ENCODE data around the gene HES5.

HES5 gene

DNA sequence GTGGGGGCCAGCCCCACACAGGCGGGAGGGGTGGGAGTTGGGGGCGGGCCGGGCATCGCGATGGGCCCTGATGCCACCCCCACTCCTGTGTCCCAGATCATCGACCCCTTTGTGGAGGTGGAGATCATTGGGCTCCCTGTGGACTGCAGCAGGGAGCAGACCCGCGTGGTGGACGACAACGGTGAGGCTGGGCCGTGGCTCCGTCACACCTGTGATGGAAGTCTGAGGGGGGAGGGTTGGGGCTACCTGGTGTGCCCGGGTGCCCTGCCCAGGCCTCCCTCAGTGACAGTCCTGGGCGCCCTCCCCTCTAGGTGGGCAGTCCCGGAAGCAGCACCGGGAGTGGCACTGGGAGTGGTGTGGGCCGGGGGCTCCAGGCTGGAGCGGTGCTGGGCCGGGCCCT, 31.4 kb downstream of the HES5 start:
- no peaks in the 10 kb centered on the region for H4K20me1 ChIP-seq (ENCODE audit: low read depth, low read length)
- H3K9me2 ChIP-seq (replicated peaks; ENCODE audit: insufficient read depth, low read length), result no peaks in the 10 kb centered on the region
- no peak overlapping the region for H3K4me3 ChIP-seq (ENCODE audit: insufficient read depth, low read length, poor library complexity, severe bottlenecking)
- no peak overlapping the region for H3K9ac ChIP-seq (ENCODE audit: low read length)
- TF ChIP-seq, protein P1, sequence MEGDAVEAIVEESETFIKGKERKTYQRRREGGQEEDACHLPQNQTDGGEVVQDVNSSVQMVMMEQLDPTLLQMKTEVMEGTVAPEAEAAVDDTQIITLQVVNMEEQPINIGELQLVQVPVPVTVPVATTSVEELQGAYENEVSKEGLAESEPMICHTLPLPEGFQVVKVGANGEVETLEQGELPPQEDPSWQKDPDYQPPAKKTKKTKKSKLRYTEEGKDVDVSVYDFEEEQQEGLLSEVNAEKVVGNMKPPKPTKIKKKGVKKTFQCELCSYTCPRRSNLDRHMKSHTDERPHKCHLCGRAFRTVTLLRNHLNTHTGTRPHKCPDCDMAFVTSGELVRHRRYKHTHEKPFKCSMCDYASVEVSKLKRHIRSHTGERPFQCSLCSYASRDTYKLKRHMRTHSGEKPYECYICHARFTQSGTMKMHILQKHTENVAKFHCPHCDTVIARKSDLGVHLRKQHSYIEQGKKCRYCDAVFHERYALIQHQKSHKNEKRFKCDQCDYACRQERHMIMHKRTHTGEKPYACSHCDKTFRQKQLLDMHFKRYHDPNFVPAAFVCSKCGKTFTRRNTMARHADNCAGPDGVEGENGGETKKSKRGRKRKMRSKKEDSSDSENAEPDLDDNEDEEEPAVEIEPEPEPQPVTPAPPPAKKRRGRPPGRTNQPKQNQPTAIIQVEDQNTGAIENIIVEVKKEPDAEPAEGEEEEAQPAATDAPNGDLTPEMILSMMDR (IDR thresholded peaks at IDR 0.05; ENCODE audit: insufficient read depth, low read length, poor library complexity, severe bottlenecking), result no peak
- TF ChIP-seq EZH2phosphoT487 (conservative IDR thresholded peaks at IDR 0.05; ENCODE audit: low read length), result no peak
- H3F3A ChIP-seq (ENCODE audit: insufficient read depth), result no peaks in the 10 kb centered on the region
- no peaks in the 10 kb centered on the region for H3K27me3 ChIP-seq (ENCODE audit: low read length)
- H3K79me2 ChIP-seq (ENCODE audit: insufficient read depth, low read length), result no peaks in the 10 kb centered on the region
- no peak overlapping the region for H3K27ac ChIP-seq (ENCODE audit: low read depth, low read length)
- no peak overlapping the region for H2AFZ ChIP-seq (ENCODE audit: low read depth, low read length, severe bottlenecking)
- no peaks in the 10 kb centered on the region for H3K36me3 ChIP-seq (ENCODE audit: low read length)
- H3K9me3 ChIP-seq (ENCODE audit: insufficient read depth, low read length), result no peaks in the 10 kb centered on the region
- H3K4me2 ChIP-seq (ENCODE audit: low read depth, low read length, poor library complexity, severe bottlenecking), result no peak overlapping the region

DNA sequence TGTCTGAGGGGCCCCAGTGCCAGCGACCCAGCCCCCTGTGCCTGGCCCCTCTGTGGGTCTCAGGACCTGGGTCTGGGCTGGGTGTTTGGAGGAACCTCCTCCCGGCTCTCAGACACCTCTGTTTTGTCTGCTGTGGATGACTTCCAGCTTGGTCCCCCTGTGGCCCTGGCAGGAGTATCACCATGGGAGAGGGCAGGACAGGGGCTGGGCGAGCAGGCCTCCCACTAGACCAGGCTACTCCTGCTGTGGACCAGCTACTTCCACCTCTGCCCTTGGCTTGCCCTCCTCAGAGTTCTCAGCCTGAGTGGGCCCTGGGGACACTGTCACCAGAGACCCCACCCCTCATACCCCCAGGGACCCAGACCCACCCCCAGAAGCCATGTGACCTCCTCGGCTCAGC, 32.2 kb downstream of the HES5 start:
- H3K36me3 ChIP-seq (ENCODE audit: low read length), result no peaks in the 10 kb centered on the region
- H3F3A ChIP-seq (ENCODE audit: insufficient read depth), result no peaks in the 10 kb centered on the region
- no peaks in the 10 kb centered on the region for H4K20me1 ChIP-seq (ENCODE audit: low read depth, low read length)
- no peak overlapping the region for H3K9ac ChIP-seq (ENCODE audit: low read length)
- H3K9me3 ChIP-seq (ENCODE audit: insufficient read depth, low read length), result no peaks in the 10 kb centered on the region
- H3K79me2 ChIP-seq (ENCODE audit: insufficient read depth, low read length), result no peaks in the 10 kb centered on the region
- no peak overlapping the region for H3K4me2 ChIP-seq (ENCODE audit: low read depth, low read length, poor library complexity, severe bottlenecking)
- TF ChIP-seq, protein P1 (IDR thresholded peaks at IDR 0.05; ENCODE audit: insufficient read depth, low read length, poor library complexity, severe bottlenecking), result no peak
- TF ChIP-seq EZH2phosphoT487 (conservative IDR thresholded peaks at IDR 0.05; ENCODE audit: low read length), result no peak
- no peak overlapping the region for H3K4me3 ChIP-seq (ENCODE audit: insufficient read depth, low read length, poor library complexity, severe bottlenecking)
- no peaks in the 10 kb centered on the region for H3K27me3 ChIP-seq (ENCODE audit: low read length)
- H3K9me2 ChIP-seq (replicated peaks; ENCODE audit: insufficient read depth, low read length), result no peaks in the 10 kb centered on the region
- no peak overlapping the region for H2AFZ ChIP-seq (ENCODE audit: low read depth, low read length, severe bottlenecking)
- no peak overlapping the region for H3K27ac ChIP-seq (ENCODE audit: low read depth, low read length)

DNA sequence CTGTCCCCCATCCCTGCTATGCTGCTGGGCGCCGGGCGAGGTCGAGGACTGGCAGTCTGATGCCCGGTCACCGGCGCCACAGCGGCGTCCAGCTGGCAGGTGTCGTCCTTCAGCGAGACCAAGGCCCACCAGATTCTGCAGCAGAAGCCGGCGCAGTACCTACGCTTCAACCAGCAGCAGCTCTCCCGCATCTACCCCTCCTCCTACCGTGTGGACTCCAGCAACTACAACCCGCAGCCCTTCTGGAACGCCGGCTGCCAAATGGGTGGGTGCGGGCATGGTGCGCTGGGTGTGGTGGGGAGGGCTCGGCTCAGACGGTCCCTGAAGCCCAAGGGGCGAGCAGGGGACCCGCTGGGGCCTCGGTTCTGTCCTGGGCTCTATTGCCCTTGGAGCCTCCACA, 33.3 kb downstream of the HES5 start:
- H3K4me2 ChIP-seq (ENCODE audit: low read depth, low read length, poor library complexity, severe bottlenecking), result no peak overlapping the region
- H3K9ac ChIP-seq (ENCODE audit: low read length), result no peak overlapping the region
- H3K27ac ChIP-seq (ENCODE audit: low read depth, low read length), result no peak overlapping the region; the same call in 1 of the 2 replicates

More for the DNA sequence above, 33.3 kb downstream of the HES5 start:
- TF ChIP-seq EZH2phosphoT487 (conservative IDR thresholded peaks at IDR 0.05; ENCODE audit: low read length), result no peak
- TF ChIP-seq, protein P1 (IDR thresholded peaks at IDR 0.05; ENCODE audit: insufficient read depth, low read length, poor library complexity, severe bottlenecking), result no peak
- Histone ChIP-seq H3K79me2 (ENCODE audit: insufficient read depth, low read length) (no peaks in the 10 kb centered on the region), H3K36me3 (ENCODE audit: low read length) (no peaks in the 10 kb centered on the region), H3K27me3 (ENCODE audit: low read length) (no peaks in the 10 kb centered on the region), H3K9me3 (ENCODE audit: insufficient read depth, low read length) (no peaks in the 10 kb centered on the region), H3K9me2 (replicated peaks; ENCODE audit: insufficient read depth, low read length) (no peaks in the 10 kb centered on the region), H2AFZ (ENCODE audit: low read depth, low read length, severe bottlenecking) (no peak overlapping the region), H3K4me3 (ENCODE audit: insufficient read depth, low read length, poor library complexity, severe bottlenecking) (no peak overlapping the region), H3F3A (ENCODE audit: insufficient read depth) (no peaks in the 10 kb centered on the region), H4K20me1 (ENCODE audit: low read depth, low read length) (no peaks in the 10 kb centered on the region)

All from SU-DHL-6 (cell line).